Stimulated activated CD8-positive, alpha-beta memory T cell treated with anti-CD3 and anti-CD28 coated beads, Interleukin-15, amount 100 ng/mL, for 1 hour (primary cell): ENCODE data around the gene ZBTB22.
"Not testable (repeated sequence)": the region's sequence is repeated elsewhere in the genome, so short reads cannot be mapped to it uniquely, and the experiment has no call there.

Experiments used
- DNase-seq: peaks from one replicate; pipeline ENCODE4 v3.0.0-alpha.2; 2020; ENCODE audit warnings: low read depth

ZBTB22 gene, protein sequence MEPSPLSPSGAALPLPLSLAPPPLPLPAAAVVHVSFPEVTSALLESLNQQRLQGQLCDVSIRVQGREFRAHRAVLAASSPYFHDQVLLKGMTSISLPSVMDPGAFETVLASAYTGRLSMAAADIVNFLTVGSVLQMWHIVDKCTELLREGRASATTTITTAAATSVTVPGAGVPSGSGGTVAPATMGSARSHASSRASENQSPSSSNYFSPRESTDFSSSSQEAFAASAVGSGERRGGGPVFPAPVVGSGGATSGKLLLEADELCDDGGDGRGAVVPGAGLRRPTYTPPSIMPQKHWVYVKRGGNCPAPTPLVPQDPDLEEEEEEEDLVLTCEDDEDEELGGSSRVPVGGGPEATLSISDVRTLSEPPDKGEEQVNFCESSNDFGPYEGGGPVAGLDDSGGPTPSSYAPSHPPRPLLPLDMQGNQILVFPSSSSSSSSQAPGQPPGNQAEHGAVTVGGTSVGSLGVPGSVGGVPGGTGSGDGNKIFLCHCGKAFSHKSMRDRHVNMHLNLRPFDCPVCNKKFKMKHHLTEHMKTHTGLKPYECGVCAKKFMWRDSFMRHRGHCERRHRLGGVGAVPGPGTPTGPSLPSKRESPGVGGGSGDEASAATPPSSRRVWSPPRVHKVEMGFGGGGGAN

DNA sequence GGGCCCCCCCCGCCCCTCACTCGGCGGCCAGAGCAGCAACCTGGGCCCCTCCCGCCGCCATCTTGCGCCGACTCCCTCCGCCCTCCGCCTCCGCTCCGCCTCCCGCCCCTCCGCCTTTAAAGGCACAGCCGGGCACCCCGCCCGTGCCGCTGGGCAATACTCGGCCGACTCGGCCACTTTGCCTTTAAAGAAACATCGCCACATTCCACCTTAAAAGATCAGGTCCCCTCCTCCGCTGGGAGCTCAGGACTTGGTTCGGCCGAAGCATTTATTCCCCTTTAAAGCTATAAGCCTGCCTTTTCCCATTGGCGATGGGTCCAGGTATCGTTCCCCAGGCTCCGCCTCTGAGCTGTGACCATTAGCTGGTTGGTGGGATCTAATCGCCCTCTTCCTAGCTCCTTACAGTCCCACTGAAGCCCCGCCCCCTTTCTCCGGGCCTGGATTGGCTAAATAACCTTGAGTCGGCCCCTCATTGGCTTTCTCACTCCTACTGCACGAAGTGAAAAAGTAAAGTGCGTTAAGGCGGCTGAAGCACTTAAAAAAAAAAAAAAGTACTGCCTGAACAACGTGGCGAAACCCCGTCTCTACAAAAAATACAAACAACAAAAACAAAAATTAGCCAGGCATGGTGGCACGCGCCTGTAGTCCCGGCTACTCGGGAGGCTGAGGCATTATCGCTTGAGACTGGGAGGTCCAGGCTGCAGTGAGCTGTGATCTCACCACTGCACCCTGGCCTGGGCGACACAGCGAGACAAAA lies at the start of gene ZBTB22:
Gene ZBTB22 (minus strand): TSS at position 76 of the 757 bp plus-strand sequence. CDS start 828 bp downstream, outside the sequence.
- peak; percentile 95 for DNase-seq

DNA sequence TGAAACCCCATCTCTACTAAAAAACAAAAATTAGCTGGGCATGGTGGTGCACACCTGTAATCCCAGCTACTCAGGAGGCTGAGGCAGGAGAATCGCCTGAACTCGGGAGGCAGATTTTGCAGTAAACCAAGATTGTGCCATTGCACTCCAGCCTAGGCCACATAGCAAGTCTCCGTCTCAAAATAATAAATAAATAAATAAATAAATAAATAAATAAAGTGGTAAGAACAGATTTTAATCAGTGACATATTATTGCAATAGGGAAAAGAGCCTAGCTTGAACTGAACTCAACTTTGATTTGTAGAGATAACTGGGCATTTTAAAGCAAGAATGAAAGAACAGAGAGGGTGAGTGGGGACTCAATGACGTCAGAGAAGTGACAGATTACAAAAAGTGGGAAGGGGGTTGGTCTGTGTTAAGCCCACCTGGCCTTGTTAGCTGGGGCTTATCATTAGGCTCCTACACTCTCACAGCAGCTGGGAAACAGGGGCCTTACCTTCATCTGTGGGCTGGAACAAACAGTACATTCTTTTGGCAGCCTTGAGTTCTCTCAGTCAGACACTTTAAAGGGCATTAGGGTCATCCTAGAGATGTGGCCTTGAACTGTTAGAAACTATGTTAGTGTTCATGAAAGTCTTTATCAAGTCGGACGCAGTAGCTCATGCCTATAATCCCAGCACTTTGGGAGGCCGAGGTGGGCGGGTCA lies 49.6 kb upstream of the ZBTB22 start:
- DNase-seq = no peak

- DNase-seq = not testable (repeated sequence)
Measured at GRCh38 chr6:33365206-33365971, 47.8 kb upstream of the ZBTB22 start.

GRCh38 chr6:33364475-33365205 lies 47.1 kb upstream of the ZBTB22 start:
- DNase-seq = not testable (repeated sequence)

- not testable (repeated sequence) for DNase-seq
Measured at GRCh38 chr6:33363486-33363885, 45.9 kb upstream of the ZBTB22 start.

DNA sequence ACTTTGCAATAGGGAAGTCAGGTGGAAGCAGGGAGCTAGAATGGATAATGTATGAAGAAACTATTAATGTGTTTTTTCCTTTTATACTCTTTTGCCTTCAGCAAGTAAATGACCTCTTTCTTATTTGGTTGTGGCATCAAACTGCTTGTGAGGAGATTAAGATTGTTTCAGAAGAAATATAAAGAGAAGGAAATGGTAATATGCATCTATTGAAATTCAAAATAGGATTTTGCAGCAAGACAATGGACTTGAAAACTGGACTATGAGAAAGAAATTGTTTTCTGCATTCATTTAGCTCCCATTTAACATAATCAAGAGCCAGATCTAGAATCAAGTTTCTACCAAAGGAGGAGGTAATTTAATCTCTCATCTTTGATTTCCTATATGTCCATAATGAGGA lies 41.8 kb upstream of the ZBTB22 start:
- DNase-seq = no peak

GRCh38 chr6:33357160-33357871 lies 39.8 kb upstream of the ZBTB22 start:
- not testable (repeated sequence) for DNase-seq

GRCh38 chr6:33356295-33356694 lies 38.8 kb upstream of the ZBTB22 start:
- no peak for DNase-seq

DNA sequence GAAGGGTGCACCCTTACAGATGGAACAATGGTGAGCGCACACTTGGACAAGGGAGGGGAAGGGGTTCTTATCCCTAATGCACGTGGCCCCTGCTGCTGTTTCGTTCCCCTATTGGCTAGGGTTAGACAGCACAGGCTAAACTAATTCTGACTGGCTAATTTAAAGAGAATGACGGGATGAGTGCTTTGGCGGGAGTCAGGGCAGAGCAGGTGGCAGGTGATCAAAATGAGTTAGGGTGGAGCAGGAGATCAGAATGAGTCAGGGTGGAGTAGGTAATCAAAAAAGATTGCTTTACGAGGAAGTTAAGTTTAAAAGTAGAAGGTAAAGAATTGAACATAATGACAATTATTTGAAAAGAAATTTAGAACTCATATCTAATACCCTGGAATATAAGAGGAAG lies 38.3 kb upstream of the ZBTB22 start:
- DNase-seq = not testable (repeated sequence)

GRCh38 chr6:33347816-33348215 lies 30.3 kb upstream of the ZBTB22 start:
- DNase-seq = no peak

DNA sequence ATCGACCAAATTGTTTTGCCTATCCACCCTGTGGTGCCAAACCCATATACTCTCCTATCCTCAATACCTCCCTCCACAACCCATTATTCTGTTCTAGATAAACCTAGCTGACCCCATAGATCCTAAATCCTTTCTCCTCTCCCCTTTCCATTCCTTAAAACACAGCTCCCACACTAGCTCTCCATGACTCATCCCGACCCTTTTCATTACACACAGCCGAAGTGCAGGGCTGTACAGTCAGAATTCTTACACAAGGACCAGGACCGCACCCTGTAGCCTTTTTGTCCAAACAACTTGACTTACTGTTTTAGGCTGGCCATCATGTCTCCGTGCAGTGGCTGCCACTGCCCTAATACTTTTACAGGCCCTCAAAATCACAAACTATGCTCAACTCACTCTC lies 29.4 kb upstream of the ZBTB22 start:
- DNase-seq = not testable (repeated sequence)

GRCh38 chr6:33344701-33345697 lies 27.5 kb upstream of the ZBTB22 start:
- DNase-seq = peak; percentile 49

- no peak for DNase-seq
Measured at GRCh38 chr6:33343953-33344611, 26.5 kb upstream of the ZBTB22 start.

DNA sequence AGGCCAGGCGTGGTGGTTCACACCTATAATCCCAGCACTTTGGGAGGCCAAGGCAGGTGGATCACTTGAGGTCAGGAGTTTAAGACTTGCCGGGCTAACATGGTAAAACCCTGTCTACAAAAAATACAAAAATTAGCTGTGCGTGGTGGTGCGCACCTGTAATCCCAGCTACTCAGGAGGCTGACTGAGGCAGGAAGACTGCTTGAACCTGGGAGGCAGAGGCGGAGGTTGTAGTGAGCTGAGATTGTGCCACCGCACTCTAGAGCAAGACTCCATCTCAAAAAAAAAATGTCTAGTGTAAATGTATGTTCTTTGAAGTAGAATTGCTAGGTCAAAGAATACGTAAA lies 26.0 kb upstream of the ZBTB22 start:
- not testable (repeated sequence) for DNase-seq

GRCh38 chr6:33339193-33339592 lies 21.6 kb upstream of the ZBTB22 start:
- no peak for DNase-seq

- DNase-seq = no peak
Measured at GRCh38 chr6:33336495-33336894, 19.0 kb upstream of the ZBTB22 start.

- DNase-seq = no peak
Measured at GRCh38 chr6:33335916-33336315, 18.4 kb upstream of the ZBTB22 start.

GRCh38 chr6:33333666-33334065 lies 16.1 kb upstream of the ZBTB22 start:
- DNase-seq = no peak
